OCI-LY1 (cell line): ENCODE measurements around the gene GDF10.

Source experiments
- H2AFZ ChIP-seq: fragments of 200-600 bp; sonication (generic), shearing (Covaris generic); 2 replicates; pipeline ENCODE4 v1.6.0; 2014; ENCODE audit warnings: antibody characterized with exemption, mild to moderate bottlenecking, low read length
- H3F3A ChIP-seq: fragments of 200-600 bp; sonication (generic), shearing (Covaris generic); 2 replicates; pipeline ENCODE4 v1.6.0; 2014; ENCODE audit warnings: mild to moderate bottlenecking, antibody characterized with exemption, low read length, moderate library complexity; ENCODE audit not compliant: insufficient read depth
- H3K27ac ChIP-seq: fragments of 200-600 bp; sonication (generic); 2 replicates; pipeline ENCODE4 v1.5.1; 2014; ENCODE audit warnings: low read length, mixed run types, mild to moderate bottlenecking, low read depth; ENCODE audit not compliant: poor library complexity, severe bottlenecking
- H3K27me3 ChIP-seq: fragments of 200-600 bp; sonication (generic); 2 replicates; pipeline ENCODE4 v1.6.0; 2014; ENCODE audit warnings: antibody characterized with exemption, mild to moderate bottlenecking, low read length, moderate library complexity; ENCODE audit not compliant: insufficient read depth
- H3K36me3 ChIP-seq: fragments of 200-600 bp; sonication (generic); 2 replicates; pipeline ENCODE4 v1.6.1; 2014; ENCODE audit warnings: mild to moderate bottlenecking, antibody characterized with exemption, low read length, moderate library complexity, mixed read lengths; ENCODE audit not compliant: insufficient read depth
- H3K4me1 ChIP-seq: fragments of 200-600 bp; sonication (generic); 2 replicates; pipeline ENCODE4 v1.5.1; 2014; ENCODE audit warnings: mild to moderate bottlenecking, low read length, moderate library complexity; ENCODE audit not compliant: insufficient read depth, severe bottlenecking
- H3K4me2 ChIP-seq: fragments of 200-600 bp; sonication (generic), shearing (Covaris generic); 2 replicates; pipeline ENCODE4 v1.6.1; 2014; ENCODE audit warnings: low read length
- H3K4me3 ChIP-seq: fragments of 200-600 bp; sonication (generic); 2 replicates; pipeline ENCODE4 v1.5.1; 2014; ENCODE audit warnings: low read length, low read depth, mild to moderate bottlenecking, mixed read lengths; ENCODE audit not compliant: poor library complexity, severe bottlenecking
- H3K79me2 ChIP-seq: fragments of 200-600 bp; shearing (Covaris generic); 2 replicates; pipeline ENCODE4 v1.6.1; 2016; ENCODE audit warnings: mixed run types, low read length, mixed read lengths; ENCODE audit not compliant: insufficient read depth
- H3K9ac ChIP-seq: fragments of 200-600 bp; sonication (generic), shearing (Covaris generic); 2 replicates; pipeline ENCODE4 v1.6.1; 2014; ENCODE audit warnings: mild to moderate bottlenecking, low read length, mixed read lengths
- H3K9me2 ChIP-seq: fragments of 200-600 bp; sonication (generic), shearing (Covaris generic); 2 replicates; pipeline ENCODE4 v1.6.1; 2014; ENCODE audit warnings: low read depth, mild to moderate bottlenecking, low read length, mixed read lengths
- H3K9me3 ChIP-seq: fragments of 200-600 bp; shearing (Covaris generic); 2 replicates; pipeline ENCODE4 v1.6.1; 2014; ENCODE audit warnings: low read length, mixed read lengths
- H4K20me1 ChIP-seq: fragments of 200-600 bp; sonication (generic), shearing (Covaris generic); 2 replicates; pipeline ENCODE4 v1.6.0; 2016; ENCODE audit warnings: mild to moderate bottlenecking, low read length; ENCODE audit not compliant: insufficient read depth
- EZH2 ChIP-seq: fragments of 200-600 bp; sonication (generic), shearing (Covaris generic); IDR thresholded peaks from 2 replicates; pipeline ENCODE4 v1.8.0; 2017; ENCODE audit warnings: borderline replicate concordance, mixed run types, mild to moderate bottlenecking, antibody characterized with exemption, low read length, moderate library complexity, mixed read lengths
- TF ChIP-seq, protein P1 (sequence below): fragments of 200-600 bp; sonication (generic), shearing (Covaris generic); IDR thresholded peaks from 2 replicates; pipeline ENCODE4 v1.5.1; 2017; ENCODE audit warnings: mild to moderate bottlenecking, antibody characterized with exemption, low read length, moderate library complexity, mixed read lengths

The GDF10 gene

DNA sequence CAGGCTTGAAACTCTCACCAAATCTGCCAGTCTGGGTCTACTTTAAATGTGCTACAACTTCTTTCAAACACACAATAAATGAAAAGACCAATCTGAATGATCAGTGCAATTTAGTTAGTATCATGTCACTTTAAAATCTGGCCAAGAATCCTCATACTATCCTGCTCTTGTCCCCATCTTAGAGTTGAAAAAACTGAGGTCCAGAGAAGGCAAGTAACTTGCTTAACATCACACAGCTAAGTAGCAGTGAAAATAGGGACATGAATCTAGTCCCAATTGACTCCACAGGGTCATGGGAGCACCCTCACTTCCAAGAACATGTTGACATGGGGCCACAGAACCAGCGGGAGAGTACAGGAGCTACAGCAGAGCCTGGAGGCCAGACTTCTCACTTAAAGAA, 3.1 kb upstream of the GDF10 start:
- no peaks in the 10 kb centered on the region for H3F3A ChIP-seq
- no peak for TF ChIP-seq EZH2
- TF ChIP-seq, protein P1, sequence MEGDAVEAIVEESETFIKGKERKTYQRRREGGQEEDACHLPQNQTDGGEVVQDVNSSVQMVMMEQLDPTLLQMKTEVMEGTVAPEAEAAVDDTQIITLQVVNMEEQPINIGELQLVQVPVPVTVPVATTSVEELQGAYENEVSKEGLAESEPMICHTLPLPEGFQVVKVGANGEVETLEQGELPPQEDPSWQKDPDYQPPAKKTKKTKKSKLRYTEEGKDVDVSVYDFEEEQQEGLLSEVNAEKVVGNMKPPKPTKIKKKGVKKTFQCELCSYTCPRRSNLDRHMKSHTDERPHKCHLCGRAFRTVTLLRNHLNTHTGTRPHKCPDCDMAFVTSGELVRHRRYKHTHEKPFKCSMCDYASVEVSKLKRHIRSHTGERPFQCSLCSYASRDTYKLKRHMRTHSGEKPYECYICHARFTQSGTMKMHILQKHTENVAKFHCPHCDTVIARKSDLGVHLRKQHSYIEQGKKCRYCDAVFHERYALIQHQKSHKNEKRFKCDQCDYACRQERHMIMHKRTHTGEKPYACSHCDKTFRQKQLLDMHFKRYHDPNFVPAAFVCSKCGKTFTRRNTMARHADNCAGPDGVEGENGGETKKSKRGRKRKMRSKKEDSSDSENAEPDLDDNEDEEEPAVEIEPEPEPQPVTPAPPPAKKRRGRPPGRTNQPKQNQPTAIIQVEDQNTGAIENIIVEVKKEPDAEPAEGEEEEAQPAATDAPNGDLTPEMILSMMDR: no peak
- H3K27ac ChIP-seq: no peak overlapping the region
- H3K9me3 ChIP-seq: no peaks in the 10 kb centered on the region
- no peak overlapping the region for H3K4me2 ChIP-seq
- no peaks in the 10 kb centered on the region for H4K20me1 ChIP-seq
- H3K27me3 ChIP-seq: 0 out of 2 replicates have a peak, but pooled peaks cover 5% of the 10 kb centered on the region
- H3K9me2 ChIP-seq: no peaks in the 10 kb centered on the region
- no peaks in the 10 kb centered on the region for H3K36me3 ChIP-seq
- no peak overlapping the region for H3K4me3 ChIP-seq
- no peaks in the 10 kb centered on the region for H3K79me2 ChIP-seq
- no peak overlapping the region for H2AFZ ChIP-seq
- no peak overlapping the region for H3K9ac ChIP-seq
- no peaks in the 10 kb centered on the region for H3K4me1 ChIP-seq

DNA sequence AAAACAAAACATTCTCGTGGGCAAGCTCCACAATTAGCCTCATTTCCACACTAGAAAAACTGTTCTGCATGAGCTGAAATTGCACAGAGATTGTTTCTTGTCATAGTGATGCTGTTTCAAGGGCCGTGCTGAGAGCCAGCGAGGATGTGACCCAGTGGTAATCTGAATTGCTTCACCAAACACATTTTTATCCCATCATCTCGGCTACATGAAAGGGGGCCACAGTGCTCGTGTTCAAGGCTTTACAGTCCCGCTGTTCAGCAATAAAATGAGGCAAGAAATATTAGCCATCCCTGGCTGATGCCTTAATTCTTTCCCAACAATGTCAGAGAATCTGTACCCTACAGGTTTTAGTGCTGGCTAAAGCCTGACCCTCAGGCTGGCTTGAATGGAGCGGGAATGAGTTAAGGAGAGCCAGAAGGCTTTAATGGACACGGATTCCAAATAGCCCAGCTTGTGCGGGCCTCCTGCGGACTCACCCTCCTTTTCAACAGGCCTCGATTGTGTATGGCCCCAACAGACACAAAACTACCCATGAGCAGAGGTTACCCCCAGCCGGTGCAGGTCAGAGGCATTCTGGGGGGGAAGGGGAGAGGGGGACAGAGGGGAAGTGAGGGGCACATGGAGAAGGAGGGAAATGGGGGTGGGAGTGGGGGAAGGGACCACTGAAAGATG, 2.0 kb upstream of the GDF10 start:
- no peak overlapping the region for H3K9ac ChIP-seq
- H4K20me1 ChIP-seq: no peaks in the 10 kb centered on the region
- H3K9me3 ChIP-seq: no peaks in the 10 kb centered on the region
- H3K9me2 ChIP-seq: no peaks in the 10 kb centered on the region
- H3K27ac ChIP-seq: no peak overlapping the region
- no peaks in the 10 kb centered on the region for H3F3A ChIP-seq
- H3K36me3 ChIP-seq: no peaks in the 10 kb centered on the region
- H3K4me1 ChIP-seq: no peaks in the 10 kb centered on the region
- no peak overlapping the region for H3K4me2 ChIP-seq
- no peak for TF ChIP-seq EZH2
- TF ChIP-seq, protein P1: no peak
- H3K27me3 ChIP-seq: 0 out of 2 replicates have a peak, but pooled peaks cover 5% of the 10 kb centered on the region
- no peaks in the 10 kb centered on the region for H3K79me2 ChIP-seq
- H2AFZ ChIP-seq: no peak overlapping the region
- no peak overlapping the region for H3K4me3 ChIP-seq

DNA sequence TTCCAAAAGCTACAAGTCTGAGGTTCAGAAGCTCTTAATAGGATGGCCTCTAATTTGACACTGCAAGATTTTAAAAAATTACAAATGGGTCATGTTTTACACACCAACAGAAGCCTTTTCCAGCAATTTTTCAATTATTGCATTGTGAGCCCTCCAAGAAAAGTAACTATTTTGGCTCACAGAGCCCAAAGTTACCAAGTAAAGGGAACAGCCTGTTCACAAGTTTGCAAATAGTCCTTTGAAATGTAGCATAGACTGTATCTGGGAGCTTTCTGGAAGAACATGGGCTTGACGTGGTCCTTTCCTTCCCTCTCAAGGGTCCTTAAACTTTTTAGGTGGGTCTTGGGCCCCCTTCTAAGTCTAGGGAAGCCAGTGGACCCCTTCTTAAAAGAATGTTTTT, 1.3 kb upstream of the GDF10 start:
- no peak overlapping the region for H2AFZ ChIP-seq
- H3K9me2 ChIP-seq: no peaks in the 10 kb centered on the region
- no peaks in the 10 kb centered on the region for H3K4me1 ChIP-seq
- no peaks in the 10 kb centered on the region for H3K36me3 ChIP-seq
- 0 out of 2 replicates have a peak, but pooled peaks cover 5% of the 10 kb centered on the region for H3K27me3 ChIP-seq
- TF ChIP-seq EZH2: no peak
- TF ChIP-seq, protein P1: no peak
- no peak overlapping the region for H3K9ac ChIP-seq
- no peak overlapping the region for H3K27ac ChIP-seq
- H3F3A ChIP-seq: no peaks in the 10 kb centered on the region
- H3K4me3 ChIP-seq: no peak overlapping the region
- H4K20me1 ChIP-seq: no peaks in the 10 kb centered on the region
- no peak overlapping the region for H3K4me2 ChIP-seq
- no peaks in the 10 kb centered on the region for H3K79me2 ChIP-seq
- H3K9me3 ChIP-seq: no peaks in the 10 kb centered on the region
